ENCODE measurements around the gene TNIP1.

TNIP1 gene

DNA sequence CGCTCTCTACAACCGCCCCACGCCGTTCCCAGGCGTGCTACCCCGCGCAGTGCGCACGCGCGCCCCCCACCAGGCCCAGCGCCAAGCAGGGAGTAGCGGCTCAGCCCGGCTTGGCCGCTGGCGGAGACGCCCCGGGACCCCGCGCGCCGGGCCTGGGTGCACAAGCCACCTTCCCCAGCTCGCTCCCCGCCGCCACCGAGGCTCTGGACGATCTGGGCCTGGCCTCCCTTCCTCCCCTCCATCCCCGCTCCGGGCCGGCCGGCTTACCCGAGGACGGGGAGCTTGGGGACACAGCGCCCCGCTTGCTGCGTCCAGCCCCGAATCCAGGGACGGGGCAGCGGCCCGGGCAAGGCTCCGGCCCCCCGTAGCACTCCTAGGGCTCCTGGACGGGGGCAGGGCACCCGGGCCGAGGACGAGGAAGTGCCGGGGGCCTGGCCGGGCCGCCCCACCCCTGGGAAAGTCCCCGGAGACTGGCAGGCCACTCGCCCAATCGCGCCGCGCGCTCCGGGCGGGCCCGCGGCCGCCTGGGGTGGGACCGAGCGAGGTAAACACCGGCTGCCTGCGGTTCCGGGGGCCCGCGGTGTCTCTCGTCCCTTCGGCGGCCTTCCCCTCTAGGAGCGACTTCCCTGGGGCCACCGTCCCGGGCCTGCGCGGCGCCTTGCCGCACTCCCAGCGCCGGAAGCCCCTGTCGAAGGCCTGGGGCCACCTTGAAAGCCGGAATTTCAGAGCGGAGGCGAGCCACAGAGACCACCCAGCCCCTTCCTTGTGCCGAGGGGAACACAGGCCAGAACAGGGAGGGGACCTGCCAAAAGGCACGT lies at the start of gene TNIP1:
Gene TNIP1, minus strand, starts transcription at position 422 of the 818 bp plus-strand sequence. CDS start 15,939 bp downstream, outside the sequence.
- DNase-seq (ENCODE audit: low read depth in 2 of 3, low spot score in 1 of 3): peak; percentile 85 to 94 (median 92)

GRCh38 chr5:151130235-151130921 lies 49.5 kb upstream of the TNIP1 start:
- no peak for DNase-seq (ENCODE audit: low read depth in 2 of 3, low spot score in 1 of 3)

DNA sequence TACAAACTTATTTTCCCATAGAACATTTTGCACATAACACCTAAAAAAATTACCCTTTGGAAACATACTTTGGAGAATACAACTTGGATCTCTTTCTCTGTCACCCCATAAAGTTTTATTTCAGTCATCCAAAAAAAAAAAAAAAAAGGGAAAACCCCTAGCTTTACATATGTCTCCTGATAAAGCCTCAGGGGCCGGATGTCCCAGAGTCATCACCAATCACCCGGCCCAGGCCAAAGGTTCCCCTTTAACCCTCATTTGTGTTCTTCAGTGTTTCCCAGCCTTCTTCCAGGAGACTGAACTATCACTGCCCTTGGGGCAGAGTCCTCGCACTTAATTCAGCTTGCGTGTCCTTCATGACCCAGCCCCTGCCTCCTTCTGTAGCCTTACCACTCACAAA lies 48.0 kb upstream of the TNIP1 start:
- no peak for DNase-seq (ENCODE audit: low read depth in 2 of 3, low spot score in 1 of 3)

GRCh38 chr5:151127926-151128325 lies 47.1 kb upstream of the TNIP1 start:
- no peak for DNase-seq (ENCODE audit: low read depth in 2 of 3, low spot score in 1 of 3)

GRCh38 chr5:151126199-151126645 lies 45.4 kb upstream of the TNIP1 start:
- peak in 2 of 3 donors; percentile 40 to 54 for DNase-seq (ENCODE audit: low read depth in 2 of 3, low spot score in 1 of 3)

- no peak for DNase-seq (ENCODE audit: low read depth in 2 of 3, low spot score in 1 of 3)
Measured at GRCh38 chr5:151125421-151125820, 44.6 kb upstream of the TNIP1 start.

DNA sequence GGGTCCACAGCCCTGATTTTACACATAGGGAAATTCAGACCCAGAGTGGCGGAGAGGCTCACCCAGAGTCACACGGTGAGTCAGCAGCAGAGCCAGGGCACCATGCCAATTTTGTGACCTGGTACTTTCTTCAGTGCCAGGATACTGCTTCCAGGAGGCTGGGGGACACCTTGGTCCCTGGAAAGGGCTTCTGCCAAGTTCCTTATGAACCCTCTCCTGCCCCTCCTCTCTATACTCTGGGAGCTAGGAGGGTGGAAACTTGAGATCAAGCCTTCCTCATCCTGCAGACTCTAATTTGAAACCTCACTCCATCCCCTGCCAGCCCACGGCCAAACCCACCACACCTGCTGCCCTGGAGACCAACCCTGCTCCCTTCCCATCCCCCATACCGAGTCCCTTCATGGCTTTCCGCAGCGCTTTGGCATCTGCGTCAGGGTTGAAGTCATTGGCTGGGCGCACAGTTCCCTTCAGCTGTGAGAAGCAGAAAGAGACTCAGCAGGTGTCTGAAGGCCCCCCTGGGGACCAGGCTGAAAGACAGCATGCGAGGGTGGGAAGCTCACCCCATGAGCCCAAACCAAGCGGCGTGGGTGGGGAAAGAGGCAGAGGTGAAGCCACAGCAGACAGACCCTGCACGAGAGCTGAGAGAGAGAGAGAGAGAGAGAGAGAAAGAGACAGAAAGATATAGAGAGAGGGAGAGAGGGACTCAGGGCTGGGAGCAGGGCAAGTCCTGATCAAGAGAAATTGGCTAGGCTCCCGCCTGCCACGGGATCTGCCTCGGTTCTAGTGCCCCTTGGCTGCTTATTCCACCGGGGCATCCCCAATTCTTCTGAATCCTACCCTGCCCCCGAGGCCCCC lies 43.3 kb upstream of the TNIP1 start:
- peak in 1 of 3 donors; percentile 16 for DNase-seq (ENCODE audit: low read depth in 2 of 3, low spot score in 1 of 3)

DNA sequence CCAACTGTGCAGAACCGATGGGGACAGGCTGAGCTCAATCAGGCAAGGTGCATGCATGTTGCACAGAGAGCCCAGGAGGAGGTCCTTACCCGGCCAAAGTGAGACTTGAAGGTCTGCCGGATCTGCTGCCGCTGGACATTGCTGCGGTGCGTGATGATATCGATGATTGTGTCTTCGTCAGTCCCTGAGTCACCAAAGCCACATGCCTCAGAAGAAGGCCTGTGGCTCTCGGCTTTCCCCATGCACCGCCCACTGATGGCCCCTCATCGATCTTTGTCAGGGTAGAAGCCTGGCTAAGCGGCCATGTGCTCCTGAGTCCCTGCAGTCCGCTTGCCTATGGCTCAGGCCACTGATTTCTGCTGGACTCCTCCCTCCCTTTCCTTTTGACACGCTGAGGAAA lies 42.0 kb upstream of the TNIP1 start:
- DNase-seq (ENCODE audit: low read depth in 2 of 3, low spot score in 1 of 3): no peak

GRCh38 chr5:151121665-151122064 lies 40.8 kb upstream of the TNIP1 start:
- no peak for DNase-seq (ENCODE audit: low read depth in 2 of 3, low spot score in 1 of 3)

GRCh38 chr5:151121095-151121494 lies 40.3 kb upstream of the TNIP1 start:
- DNase-seq (ENCODE audit: low read depth in 2 of 3, low spot score in 1 of 3): no peak

DNA sequence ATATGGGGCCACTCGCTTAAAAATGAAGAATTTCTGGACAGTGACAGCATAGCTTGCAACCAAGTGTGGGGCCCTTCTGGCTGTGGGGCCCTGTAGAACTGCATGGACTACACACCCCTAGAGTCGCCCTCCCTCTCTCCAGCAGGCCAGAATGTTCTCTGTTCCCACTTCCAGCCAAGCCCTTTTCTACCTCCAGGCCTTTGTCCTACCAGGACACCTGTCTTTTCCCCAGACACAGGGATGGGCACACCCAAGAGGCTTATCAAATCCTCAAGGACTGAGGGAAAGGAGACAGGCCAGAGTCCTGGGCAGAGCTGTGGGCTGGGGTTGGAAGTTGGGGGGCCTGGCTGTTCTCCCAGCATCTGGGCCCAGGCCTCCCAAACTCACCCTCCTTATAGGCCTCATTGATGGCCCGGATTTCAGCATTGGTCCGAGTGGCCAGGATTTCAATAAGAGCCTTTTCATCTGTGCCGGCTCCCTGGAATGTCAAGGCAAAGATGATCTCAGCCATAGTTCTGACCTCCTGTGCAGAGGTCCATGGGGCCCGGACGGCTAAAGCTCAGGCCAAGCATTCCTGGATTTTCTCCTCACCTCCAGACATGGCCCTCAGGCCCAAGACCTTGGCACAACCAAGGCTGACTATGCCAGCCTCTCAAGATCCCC lies 38.2 kb upstream of the TNIP1 start:
- DNase-seq (ENCODE audit: low read depth in 2 of 3, low spot score in 1 of 3): no peak

DNA sequence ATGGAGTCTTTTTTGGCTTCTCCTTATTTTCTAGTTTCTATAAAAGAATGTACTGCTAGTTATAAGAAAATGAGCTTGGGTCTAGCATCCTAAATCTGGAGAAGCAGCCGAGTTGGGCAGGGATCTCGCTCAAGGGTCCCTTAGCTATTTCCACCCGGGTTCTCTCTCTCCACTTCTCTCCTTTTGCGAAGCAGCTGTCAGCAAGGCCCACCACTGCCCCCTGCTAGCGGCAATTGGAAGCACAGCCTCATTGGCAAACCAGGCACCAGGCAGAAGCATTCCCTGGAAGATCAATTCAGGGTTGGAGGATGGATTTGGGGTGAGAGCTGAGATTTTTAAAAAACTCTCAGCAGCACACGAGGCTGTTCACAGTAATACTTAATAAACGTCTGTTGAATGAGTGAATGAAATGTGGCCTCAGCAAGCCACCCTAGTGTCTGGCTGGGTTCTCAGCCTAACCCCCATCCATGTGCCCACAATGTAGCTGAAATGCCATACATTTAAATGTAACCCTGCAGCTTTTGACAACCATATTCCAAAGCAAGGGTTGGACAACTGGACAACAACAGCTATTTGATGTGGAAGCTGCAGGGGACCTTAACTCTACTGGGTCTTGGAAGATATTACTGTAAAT lies 34.6 kb upstream of the TNIP1 start:
- DNase-seq (ENCODE audit: low read depth in 2 of 3, low spot score in 1 of 3): peak; percentile 55 to 73 (median 62)

DNA sequence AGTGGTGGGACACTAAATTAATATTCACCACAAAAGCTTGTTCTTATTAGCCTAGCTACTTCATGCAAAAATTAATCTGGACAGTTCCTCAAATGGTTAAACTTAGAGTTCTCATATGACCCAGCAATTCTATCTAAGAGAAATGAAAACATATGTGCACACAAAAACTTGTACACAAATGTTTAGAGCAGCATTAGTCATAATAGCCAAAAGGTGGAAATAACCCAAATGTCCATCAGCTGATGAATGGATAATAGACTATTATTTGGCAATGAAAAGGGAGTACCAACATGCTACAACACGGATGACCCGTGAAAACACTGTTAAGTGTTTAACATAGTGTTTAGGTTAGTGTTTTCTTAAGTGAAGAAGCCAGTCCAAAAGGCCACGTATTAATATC lies 32.8 kb upstream of the TNIP1 start:
- DNase-seq (ENCODE audit: low read depth in 2 of 3, low spot score in 1 of 3): no peak

- DNase-seq (ENCODE audit: low read depth in 2 of 3, low spot score in 1 of 3): no peak
Measured at GRCh38 chr5:151110992-151111391, 30.2 kb upstream of the TNIP1 start.

DNA sequence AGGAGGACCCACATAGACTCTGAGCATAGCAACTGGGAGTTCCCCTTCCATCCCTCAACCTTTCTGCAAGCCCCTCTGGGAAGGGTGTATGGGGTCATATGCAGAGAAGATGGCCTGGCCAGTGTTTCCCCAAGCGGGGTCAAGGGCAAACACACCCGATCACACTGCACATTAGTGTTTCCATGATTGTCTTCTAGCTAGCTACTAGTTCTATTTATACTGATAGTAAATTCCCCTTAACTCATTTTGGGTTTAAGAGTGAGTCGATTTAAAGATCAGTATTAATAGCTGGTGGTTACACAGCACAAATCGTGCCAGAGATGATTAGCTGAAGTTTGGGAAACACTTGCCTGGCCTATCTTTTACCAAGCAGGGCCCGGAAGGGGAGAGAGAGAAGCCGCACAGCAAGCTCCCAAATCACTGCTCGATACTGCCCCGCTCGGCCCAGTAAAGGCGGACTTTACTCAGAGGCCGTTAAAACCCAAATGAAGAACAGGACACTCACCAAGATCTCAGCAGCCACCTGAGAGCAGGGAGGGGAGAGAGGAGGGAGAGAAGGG lies 29.4 kb upstream of the TNIP1 start:
- DNase-seq (ENCODE audit: low read depth in 2 of 3, low spot score in 1 of 3): no peak

- no peak for DNase-seq (ENCODE audit: low read depth in 2 of 3, low spot score in 1 of 3)
Measured at GRCh38 chr5:151108566-151108965, 27.7 kb upstream of the TNIP1 start.

DNA sequence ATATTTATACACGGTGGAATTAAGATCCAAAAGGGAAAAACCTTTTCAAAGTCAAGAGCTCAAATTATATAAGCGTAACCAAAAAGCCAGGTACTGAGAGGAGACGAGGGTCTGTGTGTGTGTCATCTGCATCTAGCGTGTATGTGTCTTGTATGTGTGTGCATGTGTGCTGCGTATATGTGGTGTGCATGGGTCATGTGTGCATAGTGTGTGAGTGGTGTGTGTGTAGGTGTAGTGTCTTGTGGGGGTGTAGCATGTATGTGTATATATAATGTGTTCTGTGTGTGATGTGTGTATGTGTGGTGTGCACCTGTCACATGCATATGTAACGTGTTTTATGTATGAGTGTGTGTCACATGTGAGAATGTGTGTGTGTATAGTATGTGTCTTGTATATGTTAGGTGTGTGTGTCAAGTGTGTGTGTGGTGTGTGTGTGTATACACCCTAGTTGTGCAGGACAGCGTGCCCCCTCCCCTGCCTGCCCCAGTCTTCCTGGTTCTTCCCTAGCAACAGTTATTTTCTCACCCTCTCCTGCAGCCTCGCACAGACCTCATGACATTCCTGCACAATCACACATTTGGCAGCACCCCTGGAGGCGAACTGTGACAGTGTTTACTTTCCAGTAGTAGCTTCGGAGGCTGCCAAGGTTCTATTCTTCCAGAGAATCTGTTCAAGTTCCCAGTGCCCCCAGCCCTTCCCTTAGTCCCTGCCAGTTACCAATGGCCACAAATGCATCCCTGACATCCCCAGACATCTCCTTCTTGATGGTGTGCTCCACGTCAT lies 27.1 kb upstream of the TNIP1 start:
- DNase-seq (ENCODE audit: low read depth in 2 of 3, low spot score in 1 of 3): no peak

GRCh38 chr5:151107084-151107483 lies 26.2 kb upstream of the TNIP1 start:
- DNase-seq (ENCODE audit: low read depth in 2 of 3, low spot score in 1 of 3): no peak

DNA sequence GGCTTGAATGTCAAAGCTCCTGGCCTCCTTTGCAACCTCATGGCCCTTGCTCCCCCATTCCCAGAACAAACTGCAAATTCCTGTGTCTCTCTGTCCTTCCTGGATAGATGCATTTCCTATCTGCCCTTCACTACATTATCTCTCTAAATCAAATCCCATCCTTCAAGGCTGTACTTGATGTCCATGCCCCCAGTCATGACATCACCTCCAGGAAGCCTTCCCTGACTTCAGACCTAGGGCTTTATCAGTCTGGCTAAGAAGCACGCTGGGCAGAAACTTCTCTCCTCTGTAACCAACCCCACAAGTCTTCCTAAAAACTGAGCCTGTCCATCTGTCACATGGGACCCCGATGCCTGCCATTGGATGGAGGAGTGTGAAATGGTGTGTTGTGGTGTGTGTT lies 25.7 kb upstream of the TNIP1 start:
- no peak for DNase-seq (ENCODE audit: low read depth in 2 of 3, low spot score in 1 of 3)

Measured in stimulated activated CD4-positive, alpha-beta T cell treated with anti-CD3 and anti-CD28 coated beads, Interleukin-12 subunit alpha, Interleukin-12 subunit beta, amount 100 ng/mL, for 48 hours (primary cell).